Germinal center (tissue), 1 donor: ENCODE data around the gene TIGIT.

Experiments
- DNase-seq: peaks from one replicate; pipeline ENCODE4 v3.0.0; 2012; ENCODE audit warnings: mixed read lengths, low spot score

The TIGIT gene

GRCh38 chr3:114355653-114356052, 61.8 kb downstream of the TIGIT start:
- DNase-seq: no peak

- DNase-seq: no peak
Observed at GRCh38 chr3:114356066-114356465, 62.2 kb downstream of the TIGIT start.

GRCh38 chr3:114356525-114356924, 62.7 kb downstream of the TIGIT start:
- no peak for DNase-seq
